Endodermal cell (in vitro differentiated cells): Measurements from ENCODE around the gene TMEM87A. TPM values are rescaled to one million over a fixed set of nuclear protein-coding genes. Genes with fewer than 3 reads are reported as not detected.

Experiments used
- DNase-seq: peaks from one replicate; pipeline ENCODE4 v3.0.0-alpha.2; 2017
- H3K27ac ChIP-seq: 2 replicates; pipeline ENCODE4 v1.5.1; 2013; ENCODE audit warnings: mild to moderate bottlenecking, low read depth, low read length, moderate library complexity
- H3K27me3 ChIP-seq: 2 replicates; pipeline ENCODE4 v1.6.1; 2013; ENCODE audit warnings: mild to moderate bottlenecking, low read length, moderate library complexity; ENCODE audit not compliant: insufficient read depth, control insufficient read depth, poor library complexity, severe bottlenecking
- H3K36me3 ChIP-seq: 2 replicates; pipeline ENCODE4 v1.7.0; 2013; ENCODE audit warnings: mild to moderate bottlenecking, low read length, moderate library complexity; ENCODE audit not compliant: control insufficient read depth, insufficient read depth
- H3K4me1 ChIP-seq: one replicate; pipeline ENCODE4 v1.7.0; 2013; ENCODE audit warnings: low read length; ENCODE audit not compliant: control insufficient read depth, insufficient read depth
- H3K4me3 ChIP-seq: 2 replicates; pipeline ENCODE4 v1.5.1; 2013; ENCODE audit warnings: mild to moderate bottlenecking, low read length, moderate library complexity
- H3K9ac ChIP-seq: 2 replicates; pipeline ENCODE4 v1.6.1; 2013; ENCODE audit warnings: mild to moderate bottlenecking, low read length, moderate library complexity; ENCODE audit not compliant: poor library complexity, severe bottlenecking; ENCODE audit errors: extremely low read depth
- H3K9me3 ChIP-seq: 2 replicates; pipeline ENCODE4 v1.6.1; 2013; ENCODE audit warnings: mild to moderate bottlenecking, low read length, moderate library complexity; ENCODE audit not compliant: control insufficient read depth
- H3K27ac Mint-ChIP-seq: 2 replicates; pipeline ENCODE4 v1.8.0; 2020; ENCODE audit warnings: mixed read lengths
- H3K27me3 Mint-ChIP-seq: 2 replicates; pipeline ENCODE4 v1.8.0; 2021; ENCODE audit warnings: mild to moderate bottlenecking, mixed read lengths; ENCODE audit not compliant: insufficient read depth
- H3K36me3 Mint-ChIP-seq: 2 replicates; pipeline ENCODE4 v1.8.0; 2020; ENCODE audit warnings: low read depth, mixed read lengths
- H3K4me1 Mint-ChIP-seq: 2 replicates; pipeline ENCODE4 v1.8.0; 2020; ENCODE audit warnings: mixed read lengths
- H3K4me3 Mint-ChIP-seq: 2 replicates; pipeline ENCODE4 v1.8.0; 2020; ENCODE audit warnings: mild to moderate bottlenecking, moderate library complexity, mixed read lengths
- H3K9me3 Mint-ChIP-seq: 2 replicates; pipeline ENCODE4 v1.8.0; 2020; ENCODE audit warnings: mild to moderate bottlenecking, mixed read lengths
- WGBS, 2 experiments: methylation state at CpG; one replicate each; pipeline versions ENCODE4 v1.1.5 to v1.1.7; 2013; ENCODE audit warnings: missing lambda C conversion rate in 2 of 2, mixed read lengths in 1 of 2; ENCODE audit not compliant: insufficient coverage in 1 of 2, insufficient read length in 1 of 2; 5-methylcytosine and 5-hydroxymethylcytosine counted together
- total RNA-seq, 2 donors: library from RNA; stranded (reverse); fragmentation: NEBNext Ultra II Directional in 1 of 2; extraction: Animal tissue kit (Norgen Biotek cat#: 25700) in 1 of 2; gene quantifications; 2 replicates in 1 of 2; 3 replicates in 1 of 2; pipeline ENCODE4 v1.2.1, GENCODE V29; 2021
- TF ChIP-seq, protein P1 (sequence below): fragments of 200-600 bp; sonication (generic); conservative IDR thresholded peaks from 2 replicates; pipeline ENCODE4 v1.5.0; 2021; ENCODE audit warnings: antibody characterized with exemption, mild to moderate bottlenecking

Gene TMEM87A
- total RNA-seq, 2 donors from 2014 or later: 33.7 to 37.4 TPM

DNA sequence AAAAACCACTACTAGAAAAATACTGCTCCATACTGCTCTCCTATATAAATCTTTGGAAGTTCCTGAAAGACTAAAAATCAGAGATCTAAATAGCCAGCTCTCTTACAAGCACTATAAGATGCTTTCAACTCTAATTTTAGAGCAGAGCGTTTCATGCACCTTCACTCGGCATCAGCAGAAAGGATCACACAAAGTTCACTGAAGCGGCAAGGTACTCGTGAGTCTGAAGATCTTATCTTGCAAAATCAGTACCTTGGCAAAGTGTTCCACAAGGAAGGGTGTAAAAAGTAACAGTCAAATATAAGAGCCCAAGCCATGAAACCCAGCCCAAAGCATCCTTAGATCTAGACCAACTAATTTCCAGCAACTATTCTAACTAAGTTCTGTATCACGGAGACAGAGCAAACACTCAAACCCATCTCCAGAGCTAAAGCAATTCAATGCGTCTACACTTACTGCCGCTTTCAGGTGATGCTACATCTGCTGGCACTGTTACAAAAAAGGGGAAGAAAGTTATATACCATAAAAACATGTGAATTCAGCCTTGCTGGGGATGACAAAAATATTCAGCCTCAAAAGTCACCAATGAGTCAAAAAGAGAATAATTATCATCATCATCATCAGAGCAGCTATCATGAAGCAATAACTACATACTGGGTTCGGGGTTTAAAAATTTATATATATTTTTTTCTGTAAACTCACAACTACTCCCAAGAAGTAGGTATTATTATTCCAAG lies 81.5 kb downstream of the TMEM87A start:
- Histone ChIP-seq H3K9ac (no peak overlapping the region), H3K27ac (no peak overlapping the region), H3K4me1 (no peaks in the 10 kb centered on the region), H3K36me3 (peaks cover 46% of the 10 kb centered on the region), H3K4me3 (no peak overlapping the region), H3K27me3 (no peaks in the 10 kb centered on the region), H3K9me3 (no peaks in the 10 kb centered on the region)
- WGBS, 2 experiments: 95 to 100% methylated on average over 6 to 7 of the region's 8 CpGs
- Mint-ChIP-seq H3K27me3 (no peaks in the 10 kb centered on the region), H3K36me3 (peaks cover 62% of the 10 kb centered on the region), H3K9me3 (peaks cover 10% of the 10 kb centered on the region), H3K4me3 (no peak overlapping the region), H3K27ac (no peak overlapping the region), H3K4me1 (no peaks in the 10 kb centered on the region)
- DNase-seq: no peak
- TF ChIP-seq, protein P1, sequence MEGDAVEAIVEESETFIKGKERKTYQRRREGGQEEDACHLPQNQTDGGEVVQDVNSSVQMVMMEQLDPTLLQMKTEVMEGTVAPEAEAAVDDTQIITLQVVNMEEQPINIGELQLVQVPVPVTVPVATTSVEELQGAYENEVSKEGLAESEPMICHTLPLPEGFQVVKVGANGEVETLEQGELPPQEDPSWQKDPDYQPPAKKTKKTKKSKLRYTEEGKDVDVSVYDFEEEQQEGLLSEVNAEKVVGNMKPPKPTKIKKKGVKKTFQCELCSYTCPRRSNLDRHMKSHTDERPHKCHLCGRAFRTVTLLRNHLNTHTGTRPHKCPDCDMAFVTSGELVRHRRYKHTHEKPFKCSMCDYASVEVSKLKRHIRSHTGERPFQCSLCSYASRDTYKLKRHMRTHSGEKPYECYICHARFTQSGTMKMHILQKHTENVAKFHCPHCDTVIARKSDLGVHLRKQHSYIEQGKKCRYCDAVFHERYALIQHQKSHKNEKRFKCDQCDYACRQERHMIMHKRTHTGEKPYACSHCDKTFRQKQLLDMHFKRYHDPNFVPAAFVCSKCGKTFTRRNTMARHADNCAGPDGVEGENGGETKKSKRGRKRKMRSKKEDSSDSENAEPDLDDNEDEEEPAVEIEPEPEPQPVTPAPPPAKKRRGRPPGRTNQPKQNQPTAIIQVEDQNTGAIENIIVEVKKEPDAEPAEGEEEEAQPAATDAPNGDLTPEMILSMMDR: no peak

DNA sequence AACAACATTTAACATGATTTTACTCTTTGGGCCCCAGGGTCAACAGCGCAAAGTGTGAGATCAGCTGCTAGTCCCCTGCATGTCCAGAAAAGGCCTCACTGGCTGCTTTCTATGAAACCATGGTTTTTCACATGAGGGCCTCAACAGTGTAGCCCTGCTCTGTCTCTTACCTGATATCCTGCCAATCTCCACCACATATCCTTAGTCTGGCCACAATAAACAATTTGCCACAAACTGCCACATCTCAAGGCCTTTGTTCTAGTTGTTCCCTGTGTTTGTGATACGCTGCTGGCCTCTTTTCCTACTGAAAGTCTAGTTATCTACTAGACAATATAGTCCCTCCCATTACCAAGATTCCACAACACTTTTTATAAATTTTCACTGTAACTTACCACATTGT lies 82.9 kb downstream of the TMEM87A start:
- WGBS, 2 experiments: 96% methylated on average over 2 of the region's 2 CpGs
- Mint-ChIP-seq H3K4me1 (no peaks in the 10 kb centered on the region), H3K36me3 (peaks cover 64% of the 10 kb centered on the region), H3K4me3 (no peak overlapping the region), H3K27ac (no peak overlapping the region), H3K27me3 (no peaks in the 10 kb centered on the region), H3K9me3 (no peaks in the 10 kb centered on the region)
- no peak for DNase-seq
- Histone ChIP-seq H3K27ac (no peak overlapping the region), H3K4me1 (no peaks in the 10 kb centered on the region), H3K36me3 (peaks cover 60% of the 10 kb centered on the region), H3K27me3 (no peaks in the 10 kb centered on the region), H3K9me3 (no peaks in the 10 kb centered on the region), H3K9ac (no peak overlapping the region), H3K4me3 (no peak overlapping the region)
- TF ChIP-seq, protein P1: no peak

DNA sequence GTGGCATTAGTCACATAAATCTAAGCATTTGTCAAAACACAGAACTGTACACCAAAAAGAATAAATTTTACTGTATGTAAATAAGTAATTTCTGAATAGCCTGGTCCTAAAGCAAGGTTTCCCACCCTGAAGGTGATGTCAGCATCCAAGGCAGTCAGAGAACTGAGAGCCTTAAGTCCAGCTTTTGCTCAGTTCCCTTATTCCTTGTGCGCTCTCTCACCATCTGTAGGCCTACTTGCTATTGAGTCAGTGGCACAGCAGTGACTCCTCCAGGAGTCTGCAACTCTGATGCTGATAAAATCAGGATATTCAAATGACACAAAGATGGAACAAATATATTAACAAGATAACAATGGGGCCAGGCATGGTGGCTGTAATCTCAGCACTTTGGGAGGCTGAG lies 87.4 kb downstream of the TMEM87A start:
- 96% methylated on average over 1 of the region's 1 CpG; no CpG with 5 or more reads in 1 of the 2 experiments for WGBS, 2 experiments
- H3K36me3 ChIP-seq: peaks cover 82% of the 10 kb centered on the region

More for the DNA sequence above, 87.4 kb downstream of the TMEM87A start:
- Histone ChIP-seq H3K4me1 (no peaks in the 10 kb centered on the region), H3K27ac (no peak overlapping the region), H3K4me3 (no peak overlapping the region), H3K9me3 (no peaks in the 10 kb centered on the region), H3K27me3 (no peaks in the 10 kb centered on the region), H3K9ac (no peak overlapping the region)
- Mint-ChIP-seq H3K4me3 (no peak overlapping the region), H3K4me1 (no peaks in the 10 kb centered on the region), H3K27ac (no peak overlapping the region), H3K36me3 (peaks cover 75% of the 10 kb centered on the region), H3K27me3 (no peaks in the 10 kb centered on the region), H3K9me3 (no peaks in the 10 kb centered on the region)
- DNase-seq: no peak
- TF ChIP-seq, protein P1: no peak
